Keratinocyte (primary cell): ENCODE results near the gene RYR1. TPM values are rescaled to one million over a fixed set of nuclear protein-coding genes. Genes with fewer than 3 reads are reported as not detected.

Experiments
- DNase-seq: peaks from one replicate; pipeline ENCODE4 v3.0.0-alpha.2; 2011; ENCODE audit warnings: low read depth, missing footprints, low spot score
- FAIRE-seq: peaks from 2 replicates; lab custom pipeline; 2011; peaks lifted over from hg19 to GRCh38; lab: Jason Lieb, UNC
- H2AFZ ChIP-seq: 2 replicates; pipeline ENCODE4 v1.6.0; 2012; ENCODE audit warnings: low read length, control low read depth, inconsistent platforms; ENCODE audit not compliant: control insufficient read depth
- H3K27ac ChIP-seq: 2 replicates; pipeline ENCODE4 v1.5.1; 2011; ENCODE audit warnings: low read length; ENCODE audit not compliant: control insufficient read depth, insufficient read depth
- H3K27me3 ChIP-seq: 3 replicates; pipeline ENCODE4 v1.6.0; 2011; ENCODE audit warnings: low read length; ENCODE audit not compliant: control insufficient read depth, insufficient read depth; ENCODE audit errors: extremely low read depth
- H3K36me3 ChIP-seq, 2 experiments: 2 replicates in 1 of 2; 3 replicates in 1 of 2; pipeline ENCODE4 v1.5.1; 2011; ENCODE audit warnings: low read length in 2 of 2, mild to moderate bottlenecking in 1 of 2; ENCODE audit not compliant: control insufficient read depth in 2 of 2, insufficient read depth in 2 of 2; ENCODE audit errors: extremely low read depth in 1 of 2
- H3K4me1 ChIP-seq: 3 replicates; pipeline ENCODE4 v1.5.1; 2011; ENCODE audit warnings: low read length; ENCODE audit not compliant: control insufficient read depth, insufficient read depth; ENCODE audit errors: extremely low read depth
- H3K4me2 ChIP-seq: 3 replicates; pipeline ENCODE4 v1.6.0; 2011; ENCODE audit warnings: low read depth, low read length; ENCODE audit not compliant: control insufficient read depth, insufficient read depth; ENCODE audit errors: extremely low read depth
- H3K4me3 ChIP-seq, 3 experiments: fragments of 200-600 bp in 1 of 3; sonication (generic) in 1 of 3; 2 replicates in 2 of 3; 3 replicates in 1 of 3; pipeline ENCODE4 v1.5.1; 2011 to 2016; ENCODE audit warnings: low read length in 3 of 3, mild to moderate bottlenecking in 3 of 3, control low read depth in 2 of 3, inconsistent platforms in 1 of 3, low read depth in 1 of 3, mixed read lengths in 1 of 3, mixed run types in 1 of 3, moderate library complexity in 1 of 3; ENCODE audit not compliant: control insufficient read depth in 2 of 3, insufficient read depth in 2 of 3; ENCODE audit errors: extremely low read depth in 1 of 3
- H3K79me2 ChIP-seq: 2 replicates; pipeline ENCODE4 v1.6.0; 2012; ENCODE audit warnings: low read length; ENCODE audit not compliant: control insufficient read depth, insufficient read depth
- H3K9ac ChIP-seq: 3 replicates; pipeline ENCODE4 v1.6.0; 2011; ENCODE audit warnings: low read length; ENCODE audit not compliant: control insufficient read depth, insufficient read depth; ENCODE audit errors: extremely low read depth
- H3K9me1 ChIP-seq: 3 replicates; pipeline ENCODE4 v1.6.0; 2011; ENCODE audit warnings: low read length; ENCODE audit not compliant: control insufficient read depth, insufficient read depth; ENCODE audit errors: extremely low read depth
- H3K9me3 ChIP-seq: 2 replicates; pipeline ENCODE4 v1.5.1; 2012; ENCODE audit warnings: low read depth, low read length; ENCODE audit not compliant: control insufficient read depth
- H4K20me1 ChIP-seq: 3 replicates; pipeline ENCODE4 v1.6.0; 2011; ENCODE audit warnings: low read length; ENCODE audit not compliant: control insufficient read depth, insufficient read depth; ENCODE audit errors: extremely low read depth
- CTCF ChIP-seq, 3 experiments: IDR thresholded peaks in 1 of 3; conservative IDR thresholded peaks in 1 of 3; optimal IDR thresholded peaks in 1 of 3; 2 replicates in 2 of 3; 3 replicates in 1 of 3; pipeline versions ENCODE3 to v1.5.1; 2011; ENCODE audit warnings: low read length in 3 of 3, mild to moderate bottlenecking in 3 of 3, moderate library complexity in 2 of 3, control low read depth in 1 of 3, inconsistent platforms in 1 of 3; ENCODE audit not compliant: insufficient read depth in 2 of 3; ENCODE audit errors: extremely low read depth in 1 of 3
- EZH2 ChIP-seq: IDR thresholded peaks from one replicate; pipeline ENCODE4 v1.6.1; 2012; ENCODE audit warnings: inconsistent platforms, mild to moderate bottlenecking, low read length, moderate library complexity
- dilution Hi-C: fragments of 300-500 bp; cut with MboI; formaldehyde crosslinking; loops from one replicate; pipeline ENCODE4 v1.7.0; 2020; ENCODE audit warnings: low sequenced_read_pairs; ENCODE audit not compliant: extremely low pct_ligation_motif_present
- polyA plus RNA-seq, 5 experiments: library from polyadenylated mRNA; depleted of rRNA in 3 of 5; stranded (reverse) in 3 of 5; stranded (forward) in 1 of 5; unstranded in 1 of 5; fragments of >200 nt; gene quantifications; 1 replicate in 1 of 5; 2 replicates in 3 of 5; 3 replicates in 1 of 5; pipeline versions ENCODE4 v1.2.1 to v1.2.3, GENCODE V29; 2011 to 2012; ENCODE audit warnings: missing spikeins in 2 of 5, low read depth in 1 of 5, low replicate concordance in 1 of 5

Gene RYR1
- polyA plus RNA-seq, 1 donor (not counting 4 experiments of a cell fraction or from before 2014, with no cell fraction given), result 0.41 TPM

GRCh38 chr19:38616265-38616664, 182.8 kb downstream of the RYR1 start:
- H3K4me3 ChIP-seq, result no peak overlapping the region
- FAIRE-seq, result no peak
- no peaks in the 10 kb centered on the region for H3K9me1 ChIP-seq
- no peaks in the 10 kb centered on the region for H3K9me3 ChIP-seq
- TF ChIP-seq CTCF (optimal IDR thresholded peaks at IDR 0.05 in 1 of 3, IDR thresholded peaks at IDR 0.05 in 1 of 3, conservative IDR thresholded peaks at IDR 0.05 in 1 of 3; ENCODE audit: extremely low read depth in 1 of 3, insufficient read depth in 2 of 3, low read length in 3 of 3) (no peak), EZH2 (no peak)
- no peak overlapping the region for H3K9ac ChIP-seq
- H3K27me3 ChIP-seq, result no peaks in the 10 kb centered on the region
- dilution Hi-C loops, result no loop called here
- peaks cover 19% of the 10 kb centered on the region for H3K79me2 ChIP-seq
- H3K27ac ChIP-seq, result no peak overlapping the region
- DNase-seq, result no peak
- peaks cover 13% of the 10 kb centered on the region for H3K4me1 ChIP-seq
- peaks cover 2 to 11% of the 10 kb centered on the region in 2 experiments for H3K36me3 ChIP-seq
- H2AFZ ChIP-seq, result no peak overlapping the region
- no peaks in the 10 kb centered on the region for H4K20me1 ChIP-seq
- no peak overlapping the region for H3K4me2 ChIP-seq

- H3K9me3 ChIP-seq, result no peaks in the 10 kb centered on the region
- H2AFZ ChIP-seq, result no peak overlapping the region
- no peak overlapping the region for H3K27ac ChIP-seq
- no peak overlapping the region for H3K4me2 ChIP-seq
- H3K27me3 ChIP-seq, result no peaks in the 10 kb centered on the region
- FAIRE-seq (no peak), DNase-seq (no peak)
- dilution Hi-C loops, result no loop called here
- no peaks in the 10 kb centered on the region for H3K9me1 ChIP-seq
- no peaks in the 10 kb centered on the region for H4K20me1 ChIP-seq
- H3K36me3 ChIP-seq, result peaks cover 8 to 15% of the 10 kb centered on the region in 2 experiments
- TF ChIP-seq EZH2 (no peak), CTCF (optimal IDR thresholded peaks at IDR 0.05 in 1 of 3, IDR thresholded peaks at IDR 0.05 in 1 of 3, conservative IDR thresholded peaks at IDR 0.05 in 1 of 3; ENCODE audit: extremely low read depth in 1 of 3, insufficient read depth in 2 of 3, low read length in 3 of 3) (no peak)
- no peak overlapping the region for H3K4me3 ChIP-seq
- peaks cover 24% of the 10 kb centered on the region for H3K79me2 ChIP-seq
- no peak overlapping the region for H3K9ac ChIP-seq
- peaks cover 13% of the 10 kb centered on the region for H3K4me1 ChIP-seq
Observed at GRCh38 chr19:38617283-38617763, 183.8 kb downstream of the RYR1 start.
